ENCODE measurements around the gene FBXO27. TPM values are rescaled to one million over a fixed set of nuclear protein-coding genes. Genes with fewer than 3 reads are reported as not detected.

Gene FBXO27
- polyA plus RNA-seq, 1 donor from 2014 or later = 0.38 TPM

- H3K27ac Mint-ChIP-seq = no peak overlapping the region
- H3K4me3 Mint-ChIP-seq = no peak overlapping the region
Measured at GRCh38 chr19:39053276-39054090, 21.1 kb upstream of the FBXO27 start.

GRCh38 chr19:39052846-39053245 is 20.5 kb upstream of the FBXO27 start:
- Mint-ChIP-seq H3K36me3 (no peaks in the 10 kb centered on the region), H3K9me3 (peaks cover 0 to 4% (median 1%) of the 10 kb centered on the region in 3 donors), H3K27me3 (peaks cover 5% of the 10 kb centered on the region), H3K4me3 (no peak overlapping the region), H3K4me1 (no peaks in the 10 kb centered on the region), H3K27ac (no peak overlapping the region)

More at GRCh38 chr19:39053276-39054090, 21.1 kb upstream of the FBXO27 start:
- Mint-ChIP-seq H3K27me3 (peaks cover 5% of the 10 kb centered on the region), H3K4me1 (no peaks in the 10 kb centered on the region), H3K36me3 (no peaks in the 10 kb centered on the region), H3K9me3 (peaks cover 0 to 4% (median 1%) of the 10 kb centered on the region in 3 donors)

GRCh38 chr19:39052243-39052746 is 19.9 kb upstream of the FBXO27 start:
- Mint-ChIP-seq H3K9me3 (peaks cover 0 to 1% (median 1%) of the 10 kb centered on the region in 3 donors), H3K4me3 (no peak overlapping the region), H3K36me3 (no peaks in the 10 kb centered on the region), H3K4me1 (no peaks in the 10 kb centered on the region), H3K27ac (no peak overlapping the region), H3K27me3 (peaks cover 5% of the 10 kb centered on the region)

- no peaks in the 10 kb centered on the region for H3K36me3 Mint-ChIP-seq
- H3K9me3 Mint-ChIP-seq = peaks cover 1 to 6% (median 4%) of the 10 kb centered on the region in 3 donors
- H3K27ac Mint-ChIP-seq = no peak overlapping the region
Measured at GRCh38 chr19:39047073-39047472, 14.7 kb upstream of the FBXO27 start.

GRCh38 chr19:39046037-39046821 is 13.9 kb upstream of the FBXO27 start:
- Mint-ChIP-seq H3K36me3 (no peaks in the 10 kb centered on the region), H3K27ac (no peak overlapping the region), H3K27me3 (peaks cover 11% of the 10 kb centered on the region), H3K9me3 (peaks cover 1 to 6% (median 4%) of the 10 kb centered on the region in 3 donors), H3K4me1 (peaks cover 0 to 3% (median 0%) of the 10 kb centered on the region in 3 donors), H3K4me3 (no peak overlapping the region)

More at GRCh38 chr19:39047073-39047472, 14.7 kb upstream of the FBXO27 start:
- Mint-ChIP-seq H3K4me3 (no peak overlapping the region), H3K4me1 (peaks cover 0 to 3% (median 0%) of the 10 kb centered on the region in 3 donors), H3K27me3 (peaks cover 11% of the 10 kb centered on the region)

GRCh38 chr19:39045506-39045905 is 13.2 kb upstream of the FBXO27 start:
- no peaks in the 10 kb centered on the region for H3K36me3 Mint-ChIP-seq
- peaks cover 4 to 8% (median 7%) of the 10 kb centered on the region in 3 donors for H3K9me3 Mint-ChIP-seq
- H3K4me1 Mint-ChIP-seq = peaks cover 0 to 3% (median 0%) of the 10 kb centered on the region in 3 donors
- H3K27me3 Mint-ChIP-seq = peaks cover 11% of the 10 kb centered on the region
- H3K4me3 Mint-ChIP-seq = no peak overlapping the region
- peak overlapping the region in 1 of 3 donors; percentile 0 for H3K27ac Mint-ChIP-seq

- Mint-ChIP-seq H3K4me3 (no peak overlapping the region), H3K27me3 (peaks cover 9% of the 10 kb centered on the region), H3K9me3 (peaks cover 3 to 6% (median 3%) of the 10 kb centered on the region in 3 donors), H3K27ac (no peak overlapping the region), H3K36me3 (peaks cover 2% of the 10 kb centered on the region), H3K4me1 (no peaks in the 10 kb centered on the region)
Measured at GRCh38 chr19:39038098-39038497, 5.7 kb upstream of the FBXO27 start.

GRCh38 chr19:39037194-39037593 is 4.8 kb upstream of the FBXO27 start:
- Mint-ChIP-seq H3K9me3 (peaks cover 2 to 3% (median 3%) of the 10 kb centered on the region in 3 donors), H3K27ac (no peak overlapping the region), H3K27me3 (peaks cover 9% of the 10 kb centered on the region), H3K4me3 (no peak overlapping the region), H3K4me1 (no peaks in the 10 kb centered on the region), H3K36me3 (peaks cover 2% of the 10 kb centered on the region)

- Mint-ChIP-seq H3K27me3 (peaks cover 9% of the 10 kb centered on the region), H3K4me3 (no peak overlapping the region), H3K36me3 (peaks cover 2% of the 10 kb centered on the region), H3K27ac (no peak overlapping the region), H3K4me1 (no peaks in the 10 kb centered on the region), H3K9me3 (peaks cover 2 to 3% (median 3%) of the 10 kb centered on the region in 3 donors)
Measured at GRCh38 chr19:39036581-39036980, 4.2 kb upstream of the FBXO27 start.

- H3K4me3 Mint-ChIP-seq = peak overlapping the region in 3 of 4 donors; percentile 59 to 93 (median 86)
- H3K27ac Mint-ChIP-seq = no peak overlapping the region
- H3K9me3 Mint-ChIP-seq = peaks cover 0 to 3% (median 0%) of the 10 kb centered on the region in 3 donors
- no peaks in the 10 kb centered on the region for H3K36me3 Mint-ChIP-seq
- peaks cover 0 to 3% (median 3%) of the 10 kb centered on the region in 3 donors for H3K4me1 Mint-ChIP-seq
- peaks cover 13% of the 10 kb centered on the region for H3K27me3 Mint-ChIP-seq
Measured at GRCh38 chr19:39031368-39032062, 834 bp downstream of the FBXO27 start.

GRCh38 chr19:39030854-39031367 is 1.4 kb downstream of the FBXO27 start:
- no peaks in the 10 kb centered on the region for H3K36me3 Mint-ChIP-seq
- peaks cover 0 to 3% (median 3%) of the 10 kb centered on the region in 3 donors for H3K4me1 Mint-ChIP-seq
- H3K27ac Mint-ChIP-seq = no peak overlapping the region
- peaks cover 0 to 3% (median 0%) of the 10 kb centered on the region in 3 donors for H3K9me3 Mint-ChIP-seq
- peaks cover 19% of the 10 kb centered on the region for H3K27me3 Mint-ChIP-seq
- peak overlapping the region in 3 of 4 donors; percentile 59 to 93 (median 86) for H3K4me3 Mint-ChIP-seq

- Mint-ChIP-seq H3K36me3 (no peaks in the 10 kb centered on the region), H3K4me1 (no peaks in the 10 kb centered on the region), H3K4me3 (no peak overlapping the region), H3K27ac (no peak overlapping the region), H3K27me3 (peaks cover 14% of the 10 kb centered on the region), H3K9me3 (peaks cover 0 to 3% (median 3%) of the 10 kb centered on the region in 3 donors)
Measured at GRCh38 chr19:39024875-39025641, 7.3 kb downstream of the FBXO27 start.

GRCh38 chr19:39021063-39021462 is 11.3 kb downstream of the FBXO27 start:
- no peak overlapping the region for H3K4me3 Mint-ChIP-seq
- H3K27me3 Mint-ChIP-seq = peaks cover 7% of the 10 kb centered on the region
- no peak overlapping the region for H3K27ac Mint-ChIP-seq
- peaks cover 0 to 12% (median 0%) of the 10 kb centered on the region in 3 donors for H3K9me3 Mint-ChIP-seq
- H3K4me1 Mint-ChIP-seq = no peaks in the 10 kb centered on the region
- H3K36me3 Mint-ChIP-seq = no peaks in the 10 kb centered on the region

- Mint-ChIP-seq H3K27me3 (peaks cover 3% of the 10 kb centered on the region), H3K36me3 (no peaks in the 10 kb centered on the region), H3K4me3 (no peak overlapping the region), H3K4me1 (peaks cover 0 to 2% (median 0%) of the 10 kb centered on the region in 3 donors), H3K27ac (no peak overlapping the region), H3K9me3 (peaks cover 0 to 15% (median 0%) of the 10 kb centered on the region in 3 donors)
Measured at GRCh38 chr19:39017646-39018045, 14.7 kb downstream of the FBXO27 start.

All from IgD-negative memory B cell (primary cell).